Astrocyte (in vitro differentiated cells and primary cell): ENCODE measurements around the gene FRMD6.

Source experiments
- CTCF ChIP-seq: IDR thresholded peaks from 2 replicates; pipeline ENCODE4 v1.5.1; 2011; ENCODE audit warnings: low read depth, mild to moderate bottlenecking, inconsistent platforms, low read length, moderate library complexity; ENCODE audit not compliant: insufficient read depth
- EZH2 ChIP-seq: IDR thresholded peaks from 2 replicates; pipeline ENCODE4 v1.6.1; 2012; ENCODE audit warnings: mild to moderate bottlenecking, low read length, inconsistent platforms; ENCODE audit not compliant: insufficient read depth

DNA sequence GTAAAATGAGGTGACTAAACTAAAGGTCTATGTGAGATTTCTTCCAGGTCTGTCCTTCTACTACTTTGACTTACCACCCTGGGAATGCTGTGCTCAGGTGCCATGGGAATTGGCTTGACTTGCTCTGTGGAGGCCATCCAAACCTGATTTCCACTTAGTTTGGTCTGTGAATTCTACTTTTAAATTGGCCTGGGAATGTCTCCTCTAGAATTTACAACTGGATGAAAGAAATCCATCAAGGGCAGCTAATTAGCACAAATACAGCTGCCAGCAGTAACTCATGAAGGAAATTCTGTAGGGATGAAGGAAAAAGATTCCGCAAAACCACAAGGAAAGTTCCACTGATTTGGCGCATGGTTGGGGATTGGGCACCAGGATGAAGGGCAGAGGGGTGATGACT lies 31.7 kb upstream of the FRMD6 start:
- TF ChIP-seq CTCF, result no peak
- TF ChIP-seq EZH2, result no peak
